Measurements from ENCODE around the gene RNF123. TPM values are rescaled to one million over a fixed set of nuclear protein-coding genes. Genes with fewer than 3 reads are reported as not detected.

Gene RNF123
- total RNA-seq, 1 experiment from 2014 or later = 47.1 TPM

DNA sequence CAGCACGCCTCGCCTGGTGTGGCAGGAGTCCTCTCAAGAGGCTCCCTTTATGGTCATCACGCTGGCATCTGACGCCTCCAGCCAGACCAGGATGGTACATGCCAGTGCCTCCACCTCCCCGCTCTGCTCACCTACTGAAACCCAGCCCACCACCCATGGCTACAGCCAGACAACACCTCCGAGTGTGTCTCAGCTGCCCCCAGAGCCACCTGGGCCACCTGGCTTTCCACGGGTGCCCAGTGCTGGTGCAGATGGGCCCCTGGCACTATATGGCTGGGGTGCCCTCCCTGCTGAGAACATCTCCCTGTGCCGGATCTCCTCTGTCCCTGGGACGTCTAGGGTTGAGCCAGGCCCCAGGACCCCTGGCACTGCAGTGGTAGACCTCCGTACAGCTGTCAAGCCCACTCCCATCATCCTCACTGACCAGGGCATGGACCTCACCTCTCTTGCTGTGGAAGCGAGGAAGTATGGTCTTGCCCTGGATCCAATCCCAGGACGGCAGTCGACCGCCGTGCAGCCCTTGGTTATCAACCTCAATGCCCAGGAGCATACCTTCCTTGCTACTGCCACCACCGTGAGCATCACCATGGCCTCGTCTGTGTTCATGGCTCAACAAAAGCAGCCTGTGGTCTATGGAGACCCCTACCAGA, 35.1 kb upstream of the RNF123 start (continued):
- TF ChIP-seq MLX (CRISPR knock-in tag; IDR thresholded peaks at IDR 0.05) (no peak), TEAD4 (CRISPR knock-in tag; IDR thresholded peaks at IDR 0.05) (no peak), ATF1 (CRISPR knock-in tag; IDR thresholded peaks at IDR 0.05) (no peak), IRF2 (CRISPR knock-in tag; IDR thresholded peaks at IDR 0.05; ENCODE audit: borderline replicate concordance, low read depth) (no peak), MYBL2 (CRISPR knock-in tag; IDR thresholded peaks at IDR 0.05) (no peak)
- TF ChIP-seq, protein P1, sequence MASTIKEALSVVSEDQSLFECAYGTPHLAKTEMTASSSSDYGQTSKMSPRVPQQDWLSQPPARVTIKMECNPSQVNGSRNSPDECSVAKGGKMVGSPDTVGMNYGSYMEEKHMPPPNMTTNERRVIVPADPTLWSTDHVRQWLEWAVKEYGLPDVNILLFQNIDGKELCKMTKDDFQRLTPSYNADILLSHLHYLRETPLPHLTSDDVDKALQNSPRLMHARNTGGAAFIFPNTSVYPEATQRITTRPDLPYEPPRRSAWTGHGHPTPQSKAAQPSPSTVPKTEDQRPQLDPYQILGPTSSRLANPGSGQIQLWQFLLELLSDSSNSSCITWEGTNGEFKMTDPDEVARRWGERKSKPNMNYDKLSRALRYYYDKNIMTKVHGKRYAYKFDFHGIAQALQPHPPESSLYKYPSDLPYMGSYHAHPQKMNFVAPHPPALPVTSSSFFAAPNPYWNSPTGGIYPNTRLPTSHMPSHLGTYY (CRISPR knock-in tag; IDR thresholded peaks at IDR 0.05) = no peak

- DNase-seq (ENCODE audit: low spot score) (no peak), ATAC-seq (no peak)
- H3K4me3 Mint-ChIP-seq = no peak overlapping the region
- CTCF ChIA-PET = interaction anchor here (2.2 to 3.5 kb wide), 2 partner anchors 16 to 115 kb away, joined by 8 to 19 read pairs; no protein-coding TSS in a partner anchor
- TF ChIP-seq, protein P2, sequence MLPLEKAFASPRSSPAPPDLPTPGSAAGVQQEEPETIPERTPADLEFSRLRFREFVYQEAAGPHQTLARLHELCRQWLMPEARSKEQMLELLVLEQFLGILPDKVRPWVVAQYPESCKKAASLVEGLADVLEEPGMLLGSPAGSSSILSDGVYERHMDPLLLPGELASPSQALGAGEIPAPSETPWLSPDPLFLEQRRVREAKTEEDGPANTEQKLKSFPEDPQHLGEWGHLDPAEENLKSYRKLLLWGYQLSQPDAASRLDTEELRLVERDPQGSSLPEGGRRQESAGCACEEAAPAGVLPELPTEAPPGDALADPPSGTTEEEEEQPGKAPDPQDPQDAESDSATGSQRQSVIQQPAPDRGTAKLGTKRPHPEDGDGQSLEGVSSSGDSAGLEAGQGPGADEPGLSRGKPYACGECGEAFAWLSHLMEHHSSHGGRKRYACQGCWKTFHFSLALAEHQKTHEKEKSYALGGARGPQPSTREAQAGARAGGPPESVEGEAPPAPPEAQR (CRISPR knock-in tag; IDR thresholded peaks at IDR 0.05) = no peak
- no peak for TF ChIP-seq NR2C2 (CRISPR knock-in tag; IDR thresholded peaks at IDR 0.05)
- H3K27ac Mint-ChIP-seq = no peak overlapping the region
- H3K4me1 Mint-ChIP-seq = no peaks in the 10 kb centered on the region
- no peaks in the 10 kb centered on the region for H3K36me3 Mint-ChIP-seq
- no peaks in the 10 kb centered on the region for H3K9me3 Mint-ChIP-seq
- no peaks in the 10 kb centered on the region for H3K27me3 Mint-ChIP-seq (ENCODE audit: low read depth)
- POLR2A ChIA-PET = interaction anchor here (0.5 kb wide), 1 partner anchor 298 kb away, joined by 5 read pairs; no protein-coding TSS in a partner anchor
Measured at GRCh38 chr3:49654955-49655556, 34.3 kb upstream of the RNF123 start.

DNA sequence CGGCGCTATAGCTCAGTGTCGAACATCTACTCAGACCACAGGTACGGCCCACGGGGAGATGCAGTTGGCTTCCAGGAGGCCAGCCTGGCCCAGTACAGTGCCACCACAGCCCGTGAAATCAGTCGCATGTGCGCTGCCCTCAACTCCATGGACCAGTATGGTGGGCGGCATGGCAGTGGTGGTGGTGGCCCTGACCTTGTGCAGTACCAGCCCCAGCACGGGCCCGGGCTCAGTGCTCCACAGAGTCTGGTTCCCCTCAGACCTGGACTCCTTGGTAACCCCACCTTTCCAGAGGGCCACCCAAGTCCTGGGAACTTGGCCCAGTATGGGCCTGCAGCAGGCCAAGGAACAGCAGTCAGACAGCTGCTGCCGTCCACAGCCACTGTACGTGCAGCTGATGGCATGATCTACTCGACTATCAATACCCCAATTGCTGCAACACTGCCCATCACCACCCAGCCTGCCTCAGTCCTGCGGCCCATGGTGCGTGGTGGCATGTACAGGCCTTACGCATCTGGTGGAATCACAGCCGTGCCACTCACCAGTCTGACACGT, 33.5 kb upstream of the RNF123 start:
- no peak for DNase-seq (ENCODE audit: low spot score)
- no peak overlapping the region for H3K4me3 Mint-ChIP-seq
- ChIA-PET POLR2A (no interaction called here), CTCF (interaction anchor here (2.7 to 3.5 kb wide), 2 partner anchors 16 to 116 kb away, joined by 19 to 22 read pairs; no protein-coding TSS in a partner anchor)
- H3K27ac Mint-ChIP-seq = no peak overlapping the region
- no peak for ATAC-seq
- H3K9me3 Mint-ChIP-seq = no peaks in the 10 kb centered on the region
- no peaks in the 10 kb centered on the region for H3K4me1 Mint-ChIP-seq
- no peaks in the 10 kb centered on the region for H3K27me3 Mint-ChIP-seq (ENCODE audit: low read depth)
- H3K36me3 Mint-ChIP-seq = no peaks in the 10 kb centered on the region
- TF ChIP-seq ETV6 (CRISPR knock-in tag; IDR thresholded peaks at IDR 0.05) (no peak), ZNF425 (CRISPR knock-in tag; conservative IDR thresholded peaks at IDR 0.05) (no peak), MYBL2 (CRISPR knock-in tag; IDR thresholded peaks at IDR 0.05) (no peak), NR3C1 (CRISPR knock-in tag; conservative IDR thresholded peaks at IDR 0.05; ENCODE audit: low read depth) (no peak), OVOL2 (CRISPR knock-in tag; IDR thresholded peaks at IDR 0.05; ENCODE audit: borderline replicate concordance) (no peak)

GRCh38 chr3:49656541-49657112, 32.7 kb upstream of the RNF123 start:
- H3K4me1 Mint-ChIP-seq = no peaks in the 10 kb centered on the region
- POLR2A ChIA-PET = no interaction called here
- H3K4me3 Mint-ChIP-seq = no peak overlapping the region
- H3K36me3 Mint-ChIP-seq = no peaks in the 10 kb centered on the region
- no peaks in the 10 kb centered on the region for H3K9me3 Mint-ChIP-seq
- ATAC-seq = no peak
- no peak overlapping the region for H3K27ac Mint-ChIP-seq
- no peak for DNase-seq (ENCODE audit: low spot score)
- no peaks in the 10 kb centered on the region for H3K27me3 Mint-ChIP-seq (ENCODE audit: low read depth)
- CTCF ChIA-PET = interaction anchor here (0.8 to 3.5 kb wide), 4 partner anchors 10 to 485 kb away, joined by 3 to 22 read pairs (median 12); partner anchors contain the start of gene KLHDC8B
- TF ChIP-seq KAT7 (CRISPR knock-in tag; IDR thresholded peaks at IDR 0.05; ENCODE audit: borderline replicate concordance) (no peak), SMAD3 (CRISPR knock-in tag; IDR thresholded peaks at IDR 0.05; ENCODE audit: borderline replicate concordance) (no peak), CDX4 (CRISPR knock-in tag; IDR thresholded peaks at IDR 0.05; ENCODE audit: borderline replicate concordance) (no peak), ZNF425 (CRISPR knock-in tag; conservative IDR thresholded peaks at IDR 0.05) (no peak), PREB (CRISPR knock-in tag; IDR thresholded peaks at IDR 0.05; ENCODE audit: borderline replicate concordance) (no peak), ZNF671 (CRISPR knock-in tag; IDR thresholded peaks at IDR 0.05) (no peak)
